ENCODE data around the gene YTHDF1.

DNA sequence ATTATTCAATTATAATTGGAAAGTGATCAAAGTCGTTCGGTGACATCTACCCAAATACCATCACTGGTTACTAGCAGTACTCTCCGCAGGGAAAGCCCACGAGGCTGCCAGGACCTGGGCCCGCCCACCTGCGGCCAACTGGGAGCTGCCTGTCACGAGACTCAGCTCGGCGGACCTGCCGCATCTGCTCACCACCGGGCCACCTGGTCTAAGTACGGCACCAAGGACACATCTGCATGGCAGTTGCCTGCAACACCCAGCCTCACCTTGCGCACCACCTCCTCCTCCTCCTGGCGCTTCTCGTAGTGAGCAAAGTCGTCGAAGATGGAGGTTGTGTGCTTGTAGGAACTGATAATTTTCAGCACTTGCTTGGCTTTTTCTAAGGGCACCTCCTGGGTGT is 13.9 kb downstream of the YTHDF1 start:
- TF ChIP-seq, protein P1, sequence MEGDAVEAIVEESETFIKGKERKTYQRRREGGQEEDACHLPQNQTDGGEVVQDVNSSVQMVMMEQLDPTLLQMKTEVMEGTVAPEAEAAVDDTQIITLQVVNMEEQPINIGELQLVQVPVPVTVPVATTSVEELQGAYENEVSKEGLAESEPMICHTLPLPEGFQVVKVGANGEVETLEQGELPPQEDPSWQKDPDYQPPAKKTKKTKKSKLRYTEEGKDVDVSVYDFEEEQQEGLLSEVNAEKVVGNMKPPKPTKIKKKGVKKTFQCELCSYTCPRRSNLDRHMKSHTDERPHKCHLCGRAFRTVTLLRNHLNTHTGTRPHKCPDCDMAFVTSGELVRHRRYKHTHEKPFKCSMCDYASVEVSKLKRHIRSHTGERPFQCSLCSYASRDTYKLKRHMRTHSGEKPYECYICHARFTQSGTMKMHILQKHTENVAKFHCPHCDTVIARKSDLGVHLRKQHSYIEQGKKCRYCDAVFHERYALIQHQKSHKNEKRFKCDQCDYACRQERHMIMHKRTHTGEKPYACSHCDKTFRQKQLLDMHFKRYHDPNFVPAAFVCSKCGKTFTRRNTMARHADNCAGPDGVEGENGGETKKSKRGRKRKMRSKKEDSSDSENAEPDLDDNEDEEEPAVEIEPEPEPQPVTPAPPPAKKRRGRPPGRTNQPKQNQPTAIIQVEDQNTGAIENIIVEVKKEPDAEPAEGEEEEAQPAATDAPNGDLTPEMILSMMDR (conservative IDR thresholded peaks at IDR 0.05): no peak
- no peak for TF ChIP-seq ZFX (IDR thresholded peaks at IDR 0.05)
